Lower leg skin (tissue), 3 donors: ENCODE data around the gene NAXD.

Experiments used
- POLR2A ChIP-seq, 2 donors: fragments of 450-650 bp; IDR thresholded peaks; one replicate each; pipeline ENCODE4 v1.6.1; 2016 to 2017; ENCODE audit warnings: antibody characterized with exemption in 2 of 2, mild to moderate bottlenecking in 1 of 2, moderate library complexity in 1 of 2
- TF ChIP-seq, protein P1 (sequence below), 3 donors: fragments of 450-650 bp; IDR thresholded peaks; one replicate each; pipeline ENCODE4 v1.5.1; 2016; ENCODE audit warnings: antibody characterized with exemption in 3 of 3, mild to moderate bottlenecking in 3 of 3, moderate library complexity in 2 of 3

DNA sequence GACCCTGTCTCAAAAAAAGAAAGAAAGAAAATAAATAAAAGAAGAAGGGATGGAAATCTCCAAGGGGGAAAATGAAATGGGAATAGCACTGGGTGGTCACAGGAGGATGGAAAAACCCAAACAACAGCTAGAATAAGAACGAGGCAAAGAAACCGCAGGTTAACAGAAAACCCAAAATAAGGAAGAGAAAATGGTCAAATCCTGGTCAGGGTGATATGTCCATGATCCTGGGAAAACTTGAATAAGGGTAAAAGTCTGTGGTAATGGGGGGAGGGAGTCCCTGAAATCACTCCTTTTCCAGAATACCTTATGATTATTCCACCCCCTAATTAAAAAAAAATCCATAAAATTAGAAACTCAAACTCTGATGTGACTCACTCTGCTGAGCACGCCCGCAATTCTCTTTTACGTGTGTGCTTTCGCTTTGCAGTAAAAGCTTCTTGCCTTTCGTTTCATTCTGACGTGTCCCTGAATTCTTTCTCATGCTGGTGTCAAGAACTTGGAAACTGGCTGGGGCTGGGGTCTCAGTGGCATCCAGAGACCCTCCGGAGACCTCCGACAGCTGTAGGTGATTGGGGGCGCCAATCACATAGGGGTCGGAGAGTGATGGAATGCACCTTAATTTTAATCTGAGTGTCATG, 4.3 kb upstream of the NAXD start:
- TF ChIP-seq, protein P1, sequence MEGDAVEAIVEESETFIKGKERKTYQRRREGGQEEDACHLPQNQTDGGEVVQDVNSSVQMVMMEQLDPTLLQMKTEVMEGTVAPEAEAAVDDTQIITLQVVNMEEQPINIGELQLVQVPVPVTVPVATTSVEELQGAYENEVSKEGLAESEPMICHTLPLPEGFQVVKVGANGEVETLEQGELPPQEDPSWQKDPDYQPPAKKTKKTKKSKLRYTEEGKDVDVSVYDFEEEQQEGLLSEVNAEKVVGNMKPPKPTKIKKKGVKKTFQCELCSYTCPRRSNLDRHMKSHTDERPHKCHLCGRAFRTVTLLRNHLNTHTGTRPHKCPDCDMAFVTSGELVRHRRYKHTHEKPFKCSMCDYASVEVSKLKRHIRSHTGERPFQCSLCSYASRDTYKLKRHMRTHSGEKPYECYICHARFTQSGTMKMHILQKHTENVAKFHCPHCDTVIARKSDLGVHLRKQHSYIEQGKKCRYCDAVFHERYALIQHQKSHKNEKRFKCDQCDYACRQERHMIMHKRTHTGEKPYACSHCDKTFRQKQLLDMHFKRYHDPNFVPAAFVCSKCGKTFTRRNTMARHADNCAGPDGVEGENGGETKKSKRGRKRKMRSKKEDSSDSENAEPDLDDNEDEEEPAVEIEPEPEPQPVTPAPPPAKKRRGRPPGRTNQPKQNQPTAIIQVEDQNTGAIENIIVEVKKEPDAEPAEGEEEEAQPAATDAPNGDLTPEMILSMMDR (IDR thresholded peaks at IDR 0.05), result no peak
- TF ChIP-seq POLR2A (IDR thresholded peaks at IDR 0.05), result no peak
